NCI-H2227 (cell line): ENCODE results near the gene HOXB13.

ENCODE experiments used
- DNase-seq: peaks from one replicate; lab custom pipeline; 2025; ENCODE audit not compliant: unreplicated experiment; lab: John Stamatoyannopoulos, UW

The HOXB13 gene

DNA sequence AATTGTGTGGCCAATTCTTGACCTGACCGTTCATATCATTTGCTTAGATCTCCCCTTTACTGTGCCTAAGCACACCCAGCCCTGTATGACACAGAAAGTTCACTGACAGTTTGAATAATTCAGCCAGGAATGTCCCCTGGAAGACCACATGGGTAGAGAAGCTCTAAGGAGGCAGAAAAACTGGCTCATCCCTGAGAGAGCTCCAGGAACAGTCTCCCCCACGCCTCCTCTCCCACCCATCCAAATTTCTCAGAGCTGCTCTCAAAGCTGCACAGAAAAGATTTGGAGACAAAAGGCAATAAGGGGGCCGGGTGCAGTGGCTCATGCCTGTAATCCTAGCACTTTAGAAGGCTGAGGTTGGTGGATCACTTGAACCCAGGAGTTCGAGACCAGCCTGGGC lies 17.4 kb downstream of the HOXB13 start:
- no peak for DNase-seq

DNA sequence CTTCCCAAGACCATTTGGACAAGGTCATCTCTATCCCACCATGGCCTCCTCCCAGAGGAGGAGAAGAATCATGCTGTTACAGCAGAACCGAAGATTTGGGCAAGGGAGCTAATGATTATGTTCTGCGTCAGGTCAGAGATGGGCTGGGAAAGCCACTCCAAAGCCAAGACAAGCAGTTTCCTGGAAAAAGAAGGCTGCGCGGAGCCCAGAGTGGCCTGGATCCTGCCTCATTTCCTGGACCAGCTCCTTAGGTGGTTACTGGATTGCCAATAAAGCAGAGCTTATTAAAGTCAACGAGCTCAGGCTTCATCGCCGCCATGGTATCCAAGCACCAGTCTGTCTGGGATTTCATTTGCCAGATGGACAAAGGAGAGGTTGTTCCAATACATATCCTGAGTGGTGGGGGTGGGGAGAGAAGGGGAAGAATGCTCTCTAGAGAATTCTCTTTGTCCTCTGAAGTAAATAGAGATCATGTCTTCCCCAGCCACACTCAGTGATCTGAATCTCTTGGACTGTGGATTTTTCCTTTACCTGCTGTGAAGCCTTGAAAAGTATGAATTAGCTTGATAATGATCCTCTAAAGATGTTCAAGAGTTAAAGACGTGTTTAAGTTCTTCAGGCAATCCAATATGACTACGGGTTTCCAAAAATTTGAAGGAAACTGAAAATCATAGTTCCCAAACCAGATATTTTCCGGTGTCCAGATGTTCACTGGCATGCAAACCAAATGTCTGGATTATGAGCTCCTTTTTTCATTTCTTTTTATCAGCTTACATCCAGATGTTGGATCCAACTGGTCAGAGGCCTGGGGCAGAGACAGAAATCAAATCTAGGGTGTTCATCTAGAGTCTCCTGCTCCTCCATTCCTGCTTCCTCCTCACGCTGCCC lies 23.9 kb downstream of the HOXB13 start:
- DNase-seq = no peak

DNA sequence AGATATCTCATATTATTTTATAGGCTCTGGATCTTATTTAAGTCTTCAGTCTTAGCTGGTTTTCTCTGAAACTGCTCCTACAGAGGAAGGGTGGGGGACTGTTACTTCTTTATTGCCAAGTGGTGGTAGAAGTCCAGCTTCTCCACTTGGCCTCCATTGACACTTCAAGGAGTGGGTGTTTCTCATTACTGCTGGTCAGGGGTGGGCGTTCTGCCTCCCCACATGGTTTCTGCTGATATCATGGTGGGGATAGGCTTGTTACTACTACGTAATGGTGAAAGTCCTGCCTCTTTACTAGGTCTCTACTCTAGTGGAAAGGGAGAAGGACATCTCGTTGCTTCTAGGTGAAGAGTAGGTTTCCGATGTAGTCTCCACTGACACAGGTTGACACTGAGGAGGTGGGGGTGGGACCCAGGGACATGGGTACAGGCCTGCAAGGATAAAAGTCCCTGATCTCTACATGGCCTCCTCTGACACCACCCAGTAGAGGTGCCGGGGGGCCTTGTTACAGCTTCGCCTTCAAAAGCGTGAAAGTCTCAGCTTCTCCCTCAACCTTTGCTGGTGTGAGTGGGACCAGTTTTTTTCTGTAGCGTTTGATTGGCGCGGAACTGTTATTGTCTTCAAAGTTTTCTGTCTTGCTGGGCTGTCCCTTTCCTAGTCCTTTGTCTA lies 26.6 kb downstream of the HOXB13 start:
- no peak for DNase-seq

DNA sequence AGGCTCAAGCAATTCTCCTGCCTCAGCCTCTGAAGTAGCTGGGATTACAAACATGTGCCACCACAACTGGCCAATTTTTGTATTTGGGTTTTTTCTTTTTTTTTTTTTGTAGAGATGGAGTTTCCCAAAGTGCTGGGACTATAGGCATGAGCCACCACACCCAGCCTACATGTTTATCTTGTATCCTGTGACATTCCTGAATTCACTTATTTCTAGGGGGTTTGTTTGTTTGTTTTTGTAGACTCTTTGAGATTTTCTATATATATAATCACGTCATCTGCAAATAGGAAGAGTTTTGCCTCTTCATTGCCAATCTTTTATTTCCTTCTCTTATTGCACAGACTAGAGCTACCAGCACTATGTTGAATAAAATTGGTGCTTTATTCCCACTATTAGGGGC lies 35.4 kb downstream of the HOXB13 start:
- no peak for DNase-seq

DNA sequence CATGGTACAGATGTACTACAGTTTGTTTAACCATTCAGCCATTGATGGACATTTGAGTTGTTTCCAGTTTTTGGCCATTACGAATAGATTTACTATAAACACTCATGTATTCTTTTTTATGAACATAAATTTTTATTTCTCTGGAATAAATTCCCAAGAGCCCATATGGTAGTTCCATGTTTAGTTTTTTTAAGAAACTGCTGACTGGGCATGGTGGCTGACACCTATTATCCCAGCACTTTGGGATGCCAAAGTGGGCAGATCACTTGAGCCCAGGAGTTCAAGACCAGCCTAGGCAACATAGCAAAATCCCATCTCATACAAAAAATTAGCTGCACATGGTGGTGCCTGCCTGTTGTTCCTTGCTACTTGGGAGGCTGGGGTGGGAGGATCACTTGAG lies 36.5 kb downstream of the HOXB13 start:
- no peak for DNase-seq

DNA sequence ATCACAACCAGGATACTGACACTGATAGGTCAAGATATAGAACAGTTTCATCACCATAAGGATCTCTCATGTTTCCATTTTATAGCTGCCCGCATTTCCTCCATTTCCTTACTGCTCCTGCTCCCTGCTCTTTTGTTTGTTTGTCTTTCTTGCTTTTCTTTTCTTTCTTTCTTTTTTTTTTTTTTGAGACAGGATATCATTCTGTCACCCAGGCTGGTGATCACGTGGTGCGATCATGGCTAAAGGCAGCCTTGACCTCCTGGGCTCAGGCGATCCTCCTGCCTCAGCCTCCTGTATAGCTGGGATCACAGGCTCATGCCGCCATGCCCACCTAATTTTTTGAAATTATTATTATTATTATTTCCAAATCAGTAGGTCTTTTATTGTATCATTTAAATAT lies 37.9 kb downstream of the HOXB13 start:
- no peak for DNase-seq

DNA sequence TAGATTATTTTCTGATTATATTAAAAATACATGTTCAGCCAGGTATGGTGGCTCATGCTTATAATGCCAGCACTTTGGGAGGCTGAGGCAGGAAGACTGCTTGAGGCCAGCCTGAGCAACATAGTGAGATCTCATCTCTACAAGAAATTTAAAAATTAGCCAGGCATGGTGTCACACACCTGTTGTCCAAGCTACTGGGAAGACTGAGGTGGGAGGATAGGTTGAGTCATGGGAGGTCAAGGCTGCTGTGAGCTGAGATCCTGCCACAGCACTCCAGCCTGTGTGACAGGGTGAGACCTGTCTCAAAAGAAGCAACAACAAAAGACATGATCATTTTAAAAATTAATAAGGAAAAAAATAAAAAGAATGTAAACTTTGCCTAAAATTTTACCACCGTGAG lies 46.9 kb downstream of the HOXB13 start:
- DNase-seq = no peak

DNA sequence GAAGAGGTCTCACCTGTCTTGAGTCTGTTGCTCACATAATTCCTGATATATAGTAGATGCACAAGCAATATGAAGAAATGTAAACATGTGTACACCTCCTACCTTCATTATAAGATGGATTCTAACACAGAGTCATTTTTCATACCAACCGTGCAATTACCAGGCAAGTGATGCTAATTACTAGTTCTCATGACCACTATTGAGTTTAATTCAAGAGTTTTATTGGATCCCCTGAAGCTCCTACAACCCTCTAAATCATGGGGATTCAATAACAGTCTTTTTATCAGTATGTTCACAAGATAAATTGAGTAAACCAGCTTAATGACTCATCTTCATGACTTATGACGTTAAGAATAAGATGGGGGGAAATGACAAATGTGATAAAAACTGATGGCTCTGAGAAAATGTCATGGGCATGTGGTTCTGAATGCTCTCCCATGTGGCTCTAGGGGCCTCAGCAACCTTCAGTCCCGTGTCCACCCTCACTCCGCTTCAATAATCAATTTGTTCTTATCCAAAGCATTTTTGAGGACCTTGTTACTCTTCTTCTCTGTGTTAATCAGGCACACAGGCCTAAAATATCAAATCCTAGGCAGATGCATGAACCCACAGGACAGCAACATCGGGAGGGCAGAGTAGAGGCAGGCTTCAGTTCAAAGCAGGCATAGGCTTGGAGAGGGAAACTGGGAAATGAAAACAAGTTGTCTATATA lies 49.0 kb downstream of the HOXB13 start:
- no peak for DNase-seq

DNA sequence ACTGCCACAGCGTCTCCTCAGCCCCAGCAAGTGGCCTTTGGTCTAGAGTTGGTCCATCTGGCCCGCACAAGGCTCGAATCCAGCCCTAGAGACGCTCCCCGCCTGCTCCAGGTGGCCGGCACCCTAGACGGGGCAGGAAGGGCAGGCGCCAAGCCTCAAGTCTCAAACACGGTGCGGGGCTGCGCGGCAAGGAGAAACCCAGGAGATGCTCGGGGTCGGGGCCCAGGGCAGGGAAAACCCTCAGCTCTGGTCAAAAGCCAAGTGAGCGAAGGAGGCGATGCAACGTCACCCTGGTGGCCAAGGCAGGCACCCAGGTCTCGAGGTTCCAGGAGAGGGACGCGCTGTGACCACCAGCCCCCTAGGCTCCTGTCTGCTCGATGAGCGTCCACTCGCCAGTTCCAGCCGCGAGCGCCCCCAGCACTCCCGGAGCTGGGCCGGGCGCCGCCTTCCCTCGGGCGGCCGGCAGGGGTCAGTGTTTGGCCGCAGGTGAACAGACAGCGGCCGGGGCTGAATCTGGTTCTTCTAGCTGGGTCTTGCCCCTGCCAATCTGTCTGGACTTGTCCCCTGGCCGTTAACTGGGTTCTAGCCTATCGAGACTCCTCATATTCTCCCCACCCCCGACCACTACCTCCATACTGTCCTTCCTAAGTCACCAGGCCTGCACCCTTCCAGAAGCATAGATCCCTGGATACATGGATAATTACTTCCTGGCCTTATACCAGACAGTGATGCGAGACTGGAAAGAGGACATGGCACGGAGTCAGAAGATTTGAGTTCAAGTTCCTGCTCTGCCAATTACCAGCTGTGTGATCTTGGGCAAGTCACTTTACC lies 50.2 kb downstream of the HOXB13 start:
- DNase-seq = peak; percentile 83

DNA sequence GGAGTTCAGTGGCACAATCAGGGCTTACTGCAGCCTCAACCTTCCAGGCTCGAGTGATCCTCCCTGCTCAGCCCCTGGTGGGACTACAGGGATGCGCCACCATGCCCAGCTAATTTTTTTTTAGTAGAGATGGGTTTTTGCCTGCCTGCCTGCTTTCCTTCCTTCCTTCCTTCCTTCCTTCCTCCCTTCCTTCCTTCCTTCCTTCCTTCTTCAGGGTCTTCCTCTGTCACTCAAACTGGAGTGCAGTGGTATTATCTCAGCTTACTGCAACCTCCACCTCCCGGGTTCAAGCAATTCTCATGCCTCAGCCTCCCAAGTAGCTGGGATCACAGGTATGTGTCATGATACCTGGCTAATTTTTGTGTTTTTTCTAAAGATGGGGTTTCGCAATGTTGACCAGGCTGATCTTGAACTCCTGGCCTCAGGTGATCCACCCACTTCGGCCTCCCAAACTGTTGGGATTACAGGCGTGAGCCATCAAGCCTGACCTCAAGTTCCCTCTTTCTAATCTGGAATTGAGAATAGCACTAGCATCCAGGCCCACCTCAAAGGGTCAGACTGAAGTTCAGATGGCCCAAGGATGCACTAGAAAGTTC lies 51.5 kb downstream of the HOXB13 start:
- no peak for DNase-seq
